GM23338 (cell line): ENCODE results near the gene FEV. TPM values are rescaled to one million over a fixed set of nuclear protein-coding genes. Genes with fewer than 3 reads are reported as not detected.

ENCODE experiments used
- ATAC-seq: fragments of 200-7000 bp; cut with Tn5 transposase; 3 replicates; pipeline ENCODE4 v1.9.1; 2020
- DNase-seq: peaks from one replicate; pipeline ENCODE4 v3.0.0-alpha.2; 2015; ENCODE audit warnings: low spot score
- H2AFZ ChIP-seq: fragments of 200-600 bp; sonication (generic); 2 replicates; pipeline ENCODE4 v1.8.0; 2016; ENCODE audit warnings: antibody characterized with exemption, mild to moderate bottlenecking, moderate library complexity
- H3F3A ChIP-seq: fragments of 200-600 bp; sonication (generic); replicated peaks from 2 replicates; pipeline ENCODE4 v1.8.0; 2017; ENCODE audit warnings: antibody characterized with exemption, mixed run types, low read depth
- H3K27ac ChIP-seq: fragments of 200-600 bp; sonication (generic); 2 replicates; pipeline ENCODE4 v1.6.1; 2016; ENCODE audit warnings: low read depth
- H3K27me3 ChIP-seq: fragments of 200-600 bp; sonication (generic); 2 replicates; pipeline ENCODE4 v1.8.0; 2016; ENCODE audit warnings: mild to moderate bottlenecking, mixed run types, moderate library complexity; ENCODE audit not compliant: insufficient read depth
- H3K36me3 ChIP-seq: fragments of 200-600 bp; sonication (generic); 2 replicates; pipeline ENCODE4 v1.8.0; 2016; ENCODE audit warnings: mild to moderate bottlenecking; ENCODE audit not compliant: insufficient read depth
- H3K4me1 ChIP-seq: fragments of 200-600 bp; sonication (generic); 2 replicates; pipeline ENCODE4 v1.8.0; 2016; ENCODE audit warnings: mild to moderate bottlenecking, moderate library complexity; ENCODE audit not compliant: insufficient read depth
- H3K4me2 ChIP-seq: fragments of 200-600 bp; sonication (generic); 2 replicates; pipeline ENCODE4 v1.7.1; 2017; ENCODE audit warnings: mixed run types
- H3K4me3 ChIP-seq: fragments of 200-600 bp; sonication (generic); 2 replicates; pipeline ENCODE4 v1.6.1; 2016; ENCODE audit warnings: mixed run types
- H3K79me2 ChIP-seq: fragments of 200-600 bp; sonication (generic); replicated peaks from 2 replicates; pipeline ENCODE4 v1.8.0; 2017; ENCODE audit warnings: mild to moderate bottlenecking; ENCODE audit not compliant: insufficient read depth
- H3K9me2 ChIP-seq: fragments of 200-600 bp; sonication (generic); 2 replicates; pipeline ENCODE4 v1.8.0; 2017; ENCODE audit not compliant: insufficient read depth
- H4K20me1 ChIP-seq: fragments of 200-600 bp; sonication (generic); replicated peaks from 2 replicates; pipeline ENCODE4 v1.8.0; 2017; ENCODE audit warnings: mild to moderate bottlenecking; ENCODE audit not compliant: insufficient read depth
- H3K27ac Mint-ChIP-seq: 2 replicates; pipeline ENCODE4 v1.8.0; 2020; ENCODE audit warnings: inconsistent platforms, mild to moderate bottlenecking, moderate library complexity, mixed read lengths
- H3K27me3 Mint-ChIP-seq: 3 replicates; pipeline ENCODE4 v1.8.0; 2022; ENCODE audit warnings: low read depth, mild to moderate bottlenecking, moderate library complexity, mixed read lengths, inconsistent platforms; ENCODE audit not compliant: insufficient read depth, poor library complexity
- H3K36me3 Mint-ChIP-seq: 3 replicates; pipeline ENCODE4 v1.8.0; 2021; ENCODE audit warnings: low read depth, mild to moderate bottlenecking, inconsistent platforms, moderate library complexity, mixed read lengths
- H3K4me1 Mint-ChIP-seq: 3 replicates; pipeline ENCODE4 v1.8.0; 2020; ENCODE audit warnings: mild to moderate bottlenecking, inconsistent platforms, mixed read lengths
- H3K4me3 Mint-ChIP-seq: 3 replicates; pipeline ENCODE4 v1.8.0; 2021; ENCODE audit warnings: moderate library complexity, mild to moderate bottlenecking, inconsistent platforms, mixed read lengths
- H3K9me3 Mint-ChIP-seq: 3 replicates; pipeline ENCODE4 v1.8.0; 2020; ENCODE audit warnings: moderate library complexity, mild to moderate bottlenecking, inconsistent platforms, mixed read lengths
- CREB1 ChIP-seq: fragments of 250-450 bp; sonication (Bioruptor Pico); IDR thresholded peaks from 2 replicates; pipeline ENCODE4 v1.5.0; 2020; ENCODE audit warnings: low read depth, mild to moderate bottlenecking, moderate library complexity
- EZH2phosphoT487 ChIP-seq: fragments of 200-600 bp; sonication (generic); IDR thresholded peaks from one replicate; pipeline ENCODE4 v1.8.1; 2018; ENCODE audit warnings: antibody characterized with exemption; ENCODE audit not compliant: unreplicated experiment
- NANOG ChIP-seq: IDR thresholded peaks from 2 replicates; pipeline ENCODE4 v1.6.1; 2016; ENCODE audit warnings: antibody characterized with exemption, borderline replicate concordance
- POLR2AphosphoS5 ChIP-seq: IDR thresholded peaks from 2 replicates; pipeline ENCODE4 v1.6.1; 2016; ENCODE audit warnings: antibody characterized with exemption, low read depth
- STAT1 ChIP-seq: IDR thresholded peaks from one replicate; pipeline ENCODE4 v1.6.1; 2016; ENCODE audit warnings: antibody characterized with exemption; ENCODE audit not compliant: unreplicated experiment
- ZNF331 ChIP-seq: fragments of 250-450 bp; sonication (Bioruptor Pico); IDR thresholded peaks from 2 replicates; pipeline ENCODE4 v1.5.0; 2020; ENCODE audit warnings: low read depth, mild to moderate bottlenecking, moderate library complexity
- polyA plus RNA-seq: library from polyadenylated mRNA; unstranded; fragments of >200 nt; fragmentation: Nextera tagmentation; extraction: Ambion mirVana; gene quantifications from 2 replicates; pipeline ENCODE4 v1.2.1, GENCODE V29; 2016
- total RNA-seq: library from RNA; depleted of rRNA; stranded (reverse); fragments of >200 nt; shearing (Covaris generic); gene quantifications from 2 replicates; pipeline ENCODE4 v1.2.3, GENCODE V29; 2014
- TF ChIP-seq, protein P1 (sequence below): IDR thresholded peaks from one replicate; pipeline ENCODE4 v1.6.1; 2018; ENCODE audit warnings: antibody characterized with exemption; ENCODE audit not compliant: unreplicated experiment
- TF ChIP-seq, protein P2 (sequence below), 2 experiments: fragments of 200-600 bp in 1 of 2; sonication (generic) in 1 of 2; conservative IDR thresholded peaks; 2 replicates each; pipeline versions ENCODE4 v1.5.1 to v1.6.1; 2016 to 2017; ENCODE audit warnings: antibody characterized with exemption in 2 of 2, low read depth in 2 of 2, mild to moderate bottlenecking in 2 of 2, moderate library complexity in 1 of 2
- TF ChIP-seq, protein P3 (sequence below): fragments of 250-450 bp; sonication (Bioruptor Pico); IDR thresholded peaks from 2 replicates; pipeline ENCODE4 v1.5.0; 2020; ENCODE audit warnings: mild to moderate bottlenecking, moderate library complexity

Gene FEV
- total and polyA plus RNA-seq, 2 experiments from 2014 or later: not detected

DNA sequence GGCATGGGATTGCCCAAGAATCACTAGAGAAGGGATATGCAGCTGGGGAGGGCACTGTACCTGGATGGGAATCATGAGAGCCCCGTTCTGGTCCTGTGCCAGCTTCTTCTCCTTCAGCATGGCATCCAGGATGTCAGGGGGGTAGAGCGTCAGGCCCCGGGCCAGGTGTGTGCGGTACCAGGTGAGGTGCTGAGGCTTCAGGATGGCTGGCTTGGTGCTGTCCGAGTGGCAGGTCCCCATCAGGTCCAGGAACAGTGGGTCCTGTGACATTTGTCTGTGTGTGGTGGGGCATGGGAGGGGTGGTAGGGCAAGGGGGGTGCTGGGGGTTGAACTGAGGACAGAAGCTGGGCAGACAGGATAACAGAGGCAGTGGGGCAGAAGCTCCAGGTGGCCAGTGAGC, 43.2 kb upstream of the FEV start (continued):
- TF ChIP-seq ZNF331: no peak
- TF ChIP-seq, protein P1, sequence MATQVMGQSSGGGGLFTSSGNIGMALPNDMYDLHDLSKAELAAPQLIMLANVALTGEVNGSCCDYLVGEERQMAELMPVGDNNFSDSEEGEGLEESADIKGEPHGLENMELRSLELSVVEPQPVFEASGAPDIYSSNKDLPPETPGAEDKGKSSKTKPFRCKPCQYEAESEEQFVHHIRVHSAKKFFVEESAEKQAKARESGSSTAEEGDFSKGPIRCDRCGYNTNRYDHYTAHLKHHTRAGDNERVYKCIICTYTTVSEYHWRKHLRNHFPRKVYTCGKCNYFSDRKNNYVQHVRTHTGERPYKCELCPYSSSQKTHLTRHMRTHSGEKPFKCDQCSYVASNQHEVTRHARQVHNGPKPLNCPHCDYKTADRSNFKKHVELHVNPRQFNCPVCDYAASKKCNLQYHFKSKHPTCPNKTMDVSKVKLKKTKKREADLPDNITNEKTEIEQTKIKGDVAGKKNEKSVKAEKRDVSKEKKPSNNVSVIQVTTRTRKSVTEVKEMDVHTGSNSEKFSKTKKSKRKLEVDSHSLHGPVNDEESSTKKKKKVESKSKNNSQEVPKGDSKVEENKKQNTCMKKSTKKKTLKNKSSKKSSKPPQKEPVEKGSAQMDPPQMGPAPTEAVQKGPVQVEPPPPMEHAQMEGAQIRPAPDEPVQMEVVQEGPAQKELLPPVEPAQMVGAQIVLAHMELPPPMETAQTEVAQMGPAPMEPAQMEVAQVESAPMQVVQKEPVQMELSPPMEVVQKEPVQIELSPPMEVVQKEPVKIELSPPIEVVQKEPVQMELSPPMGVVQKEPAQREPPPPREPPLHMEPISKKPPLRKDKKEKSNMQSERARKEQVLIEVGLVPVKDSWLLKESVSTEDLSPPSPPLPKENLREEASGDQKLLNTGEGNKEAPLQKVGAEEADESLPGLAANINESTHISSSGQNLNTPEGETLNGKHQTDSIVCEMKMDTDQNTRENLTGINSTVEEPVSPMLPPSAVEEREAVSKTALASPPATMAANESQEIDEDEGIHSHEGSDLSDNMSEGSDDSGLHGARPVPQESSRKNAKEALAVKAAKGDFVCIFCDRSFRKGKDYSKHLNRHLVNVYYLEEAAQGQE: no peak
- TF ChIP-seq, protein P2, sequence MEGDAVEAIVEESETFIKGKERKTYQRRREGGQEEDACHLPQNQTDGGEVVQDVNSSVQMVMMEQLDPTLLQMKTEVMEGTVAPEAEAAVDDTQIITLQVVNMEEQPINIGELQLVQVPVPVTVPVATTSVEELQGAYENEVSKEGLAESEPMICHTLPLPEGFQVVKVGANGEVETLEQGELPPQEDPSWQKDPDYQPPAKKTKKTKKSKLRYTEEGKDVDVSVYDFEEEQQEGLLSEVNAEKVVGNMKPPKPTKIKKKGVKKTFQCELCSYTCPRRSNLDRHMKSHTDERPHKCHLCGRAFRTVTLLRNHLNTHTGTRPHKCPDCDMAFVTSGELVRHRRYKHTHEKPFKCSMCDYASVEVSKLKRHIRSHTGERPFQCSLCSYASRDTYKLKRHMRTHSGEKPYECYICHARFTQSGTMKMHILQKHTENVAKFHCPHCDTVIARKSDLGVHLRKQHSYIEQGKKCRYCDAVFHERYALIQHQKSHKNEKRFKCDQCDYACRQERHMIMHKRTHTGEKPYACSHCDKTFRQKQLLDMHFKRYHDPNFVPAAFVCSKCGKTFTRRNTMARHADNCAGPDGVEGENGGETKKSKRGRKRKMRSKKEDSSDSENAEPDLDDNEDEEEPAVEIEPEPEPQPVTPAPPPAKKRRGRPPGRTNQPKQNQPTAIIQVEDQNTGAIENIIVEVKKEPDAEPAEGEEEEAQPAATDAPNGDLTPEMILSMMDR (conservative IDR thresholded peaks at IDR 0.05; ENCODE audit: low read depth in 2 of 2): no peak
- TF ChIP-seq CREB1 (CRISPR knock-in tag): no peak

DNA sequence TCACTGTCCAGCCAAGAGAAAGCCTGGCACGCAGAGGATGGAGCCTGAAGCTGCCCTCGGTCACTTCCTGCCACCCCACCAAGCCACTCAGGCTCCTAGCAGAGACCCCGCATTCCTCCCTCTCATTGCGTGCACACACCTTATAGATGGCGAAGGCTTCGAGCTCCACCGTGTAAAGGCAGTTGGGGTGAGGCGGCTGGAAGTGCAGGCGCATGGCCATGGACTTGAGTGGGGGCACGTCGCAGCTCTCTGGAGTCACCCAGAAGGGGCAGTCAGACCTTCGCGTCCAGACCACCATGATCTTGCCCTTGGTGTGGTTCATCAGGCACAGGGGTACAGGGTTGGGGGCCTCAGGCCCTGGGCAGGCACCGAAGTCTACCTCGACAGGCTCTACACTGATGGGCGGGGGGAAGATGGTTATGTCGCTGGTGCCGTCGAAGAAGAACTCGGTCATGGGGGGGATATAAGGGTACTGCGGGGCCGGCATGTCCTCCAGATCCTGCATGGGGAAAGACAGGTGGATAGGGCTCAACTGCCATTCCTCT, 42.6 kb upstream of the FEV start:
- H3K36me3 ChIP-seq: no peaks in the 10 kb centered on the region
- Mint-ChIP-seq H3K27me3 (peaks cover 15% of the 10 kb centered on the region), H3K27ac (no peak overlapping the region), H3K4me1 (peaks cover 3% of the 10 kb centered on the region; the same call in 2 of the 3 replicates), H3K9me3 (no peaks in the 10 kb centered on the region; the same call in 2 of the 3 replicates), H3K4me3 (no peak overlapping the region), H3K36me3 (no peaks in the 10 kb centered on the region)
- H3K4me1 ChIP-seq: no peaks in the 10 kb centered on the region
- H3K27ac ChIP-seq: no peak overlapping the region
- DNase-seq (no peak), ATAC-seq (no peak)
- H3K4me2 ChIP-seq: no peak overlapping the region
- H4K20me1 ChIP-seq: no peaks in the 10 kb centered on the region
- no peaks in the 10 kb centered on the region for H3K79me2 ChIP-seq
- no peaks in the 10 kb centered on the region for H3K27me3 ChIP-seq
- no peaks in the 10 kb centered on the region for H3K9me2 ChIP-seq
- no peak overlapping the region for H3K4me3 ChIP-seq
- no peak overlapping the region for H2AFZ ChIP-seq
- no peaks in the 10 kb centered on the region for H3F3A ChIP-seq
- TF ChIP-seq POLR2AphosphoS5 (no peak), NANOG (no peak), STAT1 (no peak), CREB1 (CRISPR knock-in tag) (no peak), EZH2phosphoT487 (no peak)
- TF ChIP-seq, protein P1: no peak
- TF ChIP-seq, protein P3, sequence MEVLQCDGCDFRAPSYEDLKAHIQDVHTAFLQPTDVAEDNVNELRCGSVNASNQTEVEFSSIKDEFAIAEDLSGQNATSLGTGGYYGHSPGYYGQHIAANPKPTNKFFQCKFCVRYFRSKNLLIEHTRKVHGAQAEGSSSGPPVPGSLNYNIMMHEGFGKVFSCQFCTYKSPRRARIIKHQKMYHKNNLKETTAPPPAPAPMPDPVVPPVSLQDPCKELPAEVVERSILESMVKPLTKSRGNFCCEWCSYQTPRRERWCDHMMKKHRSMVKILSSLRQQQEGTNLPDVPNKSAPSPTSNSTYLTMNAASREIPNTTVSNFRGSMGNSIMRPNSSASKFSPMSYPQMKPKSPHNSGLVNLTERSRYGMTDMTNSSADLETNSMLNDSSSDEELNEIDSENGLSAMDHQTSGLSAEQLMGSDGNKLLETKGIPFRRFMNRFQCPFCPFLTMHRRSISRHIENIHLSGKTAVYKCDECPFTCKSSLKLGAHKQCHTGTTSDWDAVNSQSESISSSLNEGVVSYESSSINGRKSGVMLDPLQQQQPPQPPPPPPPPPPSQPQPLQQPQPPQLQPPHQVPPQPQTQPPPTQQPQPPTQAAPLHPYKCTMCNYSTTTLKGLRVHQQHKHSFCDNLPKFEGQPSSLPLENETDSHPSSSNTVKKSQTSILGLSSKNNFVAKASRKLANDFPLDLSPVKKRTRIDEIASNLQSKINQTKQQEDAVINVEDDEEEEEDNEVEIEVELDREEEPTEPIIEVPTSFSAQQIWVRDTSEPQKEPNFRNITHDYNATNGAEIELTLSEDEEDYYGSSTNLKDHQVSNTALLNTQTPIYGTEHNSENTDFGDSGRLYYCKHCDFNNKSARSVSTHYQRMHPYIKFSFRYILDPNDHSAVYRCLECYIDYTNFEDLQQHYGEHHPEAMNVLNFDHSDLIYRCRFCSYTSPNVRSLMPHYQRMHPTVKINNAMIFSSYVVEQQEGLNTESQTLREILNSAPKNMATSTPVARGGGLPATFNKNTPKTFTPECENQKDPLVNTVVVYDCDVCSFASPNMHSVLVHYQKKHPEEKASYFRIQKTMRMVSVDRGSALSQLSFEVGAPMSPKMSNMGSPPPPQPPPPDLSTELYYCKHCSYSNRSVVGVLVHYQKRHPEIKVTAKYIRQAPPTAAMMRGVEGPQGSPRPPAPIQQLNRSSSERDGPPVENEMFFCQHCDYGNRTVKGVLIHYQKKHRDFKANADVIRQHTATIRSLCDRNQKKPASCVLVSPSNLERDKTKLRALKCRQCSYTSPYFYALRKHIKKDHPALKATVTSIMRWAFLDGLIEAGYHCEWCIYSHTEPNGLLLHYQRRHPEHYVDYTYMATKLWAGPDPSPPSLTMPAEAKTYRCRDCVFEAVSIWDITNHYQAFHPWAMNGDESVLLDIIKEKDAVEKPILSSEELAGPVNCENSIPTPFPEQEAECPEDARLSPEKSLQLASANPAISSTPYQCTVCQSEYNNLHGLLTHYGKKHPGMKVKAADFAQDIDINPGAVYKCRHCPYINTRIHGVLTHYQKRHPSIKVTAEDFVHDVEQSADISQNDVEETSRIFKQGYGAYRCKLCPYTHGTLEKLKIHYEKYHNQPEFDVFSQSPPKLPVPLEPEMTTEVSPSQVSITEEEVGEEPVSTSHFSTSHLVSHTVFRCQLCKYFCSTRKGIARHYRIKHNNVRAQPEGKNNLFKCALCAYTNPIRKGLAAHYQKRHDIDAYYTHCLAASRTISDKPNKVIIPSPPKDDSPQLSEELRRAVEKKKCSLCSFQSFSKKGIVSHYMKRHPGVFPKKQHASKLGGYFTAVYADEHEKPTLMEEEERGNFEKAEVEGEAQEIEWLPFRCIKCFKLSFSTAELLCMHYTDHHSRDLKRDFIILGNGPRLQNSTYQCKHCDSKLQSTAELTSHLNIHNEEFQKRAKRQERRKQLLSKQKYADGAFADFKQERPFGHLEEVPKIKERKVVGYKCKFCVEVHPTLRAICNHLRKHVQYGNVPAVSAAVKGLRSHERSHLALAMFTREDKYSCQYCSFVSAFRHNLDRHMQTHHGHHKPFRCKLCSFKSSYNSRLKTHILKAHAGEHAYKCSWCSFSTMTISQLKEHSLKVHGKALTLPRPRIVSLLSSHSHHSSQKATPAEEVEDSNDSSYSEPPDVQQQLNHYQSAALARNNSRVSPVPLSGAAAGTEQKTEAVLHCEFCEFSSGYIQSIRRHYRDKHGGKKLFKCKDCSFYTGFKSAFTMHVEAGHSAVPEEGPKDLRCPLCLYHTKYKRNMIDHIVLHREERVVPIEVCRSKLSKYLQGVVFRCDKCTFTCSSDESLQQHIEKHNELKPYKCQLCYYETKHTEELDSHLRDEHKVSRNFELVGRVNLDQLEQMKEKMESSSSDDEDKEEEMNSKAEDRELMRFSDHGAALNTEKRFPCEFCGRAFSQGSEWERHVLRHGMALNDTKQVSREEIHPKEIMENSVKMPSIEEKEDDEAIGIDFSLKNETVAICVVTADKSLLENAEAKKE: no peak
